HG03064 (cell line): ENCODE data around the gene GMPS.

Experiments used
- ATAC-seq: cut with Tn5 transposase; IDR thresholded peaks from one replicate; pipeline ENCODE4 v1.9.1; 2021; ENCODE audit warnings: low read depth; ENCODE audit not compliant: unreplicated experiment

The GMPS gene

GRCh38 chr3:155989536-155989935, 119.1 kb downstream of the GMPS start:
- ATAC-seq, result no peak

- ATAC-seq, result no peak
Measured at GRCh38 chr3:155991212-155991611, 120.8 kb downstream of the GMPS start.

GRCh38 chr3:155991847-155992246, 121.4 kb downstream of the GMPS start:
- no peak for ATAC-seq
